K562 (cell line): ENCODE measurements around the gene ZNF451. TPM values are rescaled to one million over a fixed set of nuclear protein-coding genes. Genes with fewer than 3 reads are reported as not detected.
"Not testable (repeated sequence)": the region's sequence is repeated elsewhere in the genome, so short reads cannot be mapped to it uniquely, and the experiment has no call there.

Experiments
- CBX3 ChIP-seq, 2 experiments: IDR thresholded peaks; 1 replicate in 1 of 2; 2 replicates in 1 of 2; pipeline ENCODE4 v1.6.1; 2012; ENCODE audit warnings: inconsistent platforms in 2 of 2, low read length in 2 of 2, borderline replicate concordance in 1 of 2, control low read depth in 1 of 2
- HNRNPLL ChIP-seq: fragments of 200-400 bp; formaldehyde crosslinking; IDR thresholded peaks from 2 replicates; pipeline ENCODE4 v1.6.1; 2017; ENCODE audit warnings: low read length, low read depth, mild to moderate bottlenecking; ENCODE audit not compliant: poor library complexity, severe bottlenecking
- NEUROD1 ChIP-seq: fragments of 150-350 bp; IDR thresholded peaks from 2 replicates; pipeline ENCODE4 v1.6.1; 2014; ENCODE audit warnings: borderline replicate concordance, low read length, low read depth; ENCODE audit not compliant: partially characterized antibody
- NR2C2 ChIP-seq, 2 experiments: fragments of 200-800 bp in 1 of 2; sonication (Bioruptor generic) in 1 of 2; sonication (generic) in 1 of 2; formaldehyde crosslinking in 1 of 2; IDR thresholded peaks; 2 replicates each; pipeline versions ENCODE4 v1.6.1 to v1.8.0; 2016 to 2022; ENCODE audit warnings: mild to moderate bottlenecking in 1 of 2, missing compliant biosample characterization in 1 of 2, missing genetic modification characterization in 1 of 2, missing genetic modification reagents in 1 of 2
- RAD21 ChIP-seq, 2 experiments: fragments of 250-450 bp in 1 of 2; fragments of 450-650 bp in 1 of 2; sonication (Bioruptor Pico) in 1 of 2; formaldehyde crosslinking in 1 of 2; IDR thresholded peaks in 1 of 2; conservative IDR thresholded peaks in 1 of 2; 2 replicates each; pipeline versions ENCODE4 v1.4.0 to v1.8.0; 2020 to 2022; ENCODE audit warnings: mild to moderate bottlenecking in 2 of 2, moderate library complexity in 1 of 2
- ZNF140 ChIP-seq: fragments of 250-450 bp; sonication (Bioruptor Pico); IDR thresholded peaks from 2 replicates; pipeline ENCODE4 v1.8.0; 2021; ENCODE audit warnings: moderate library complexity, mild to moderate bottlenecking, inconsistent platforms
- ZNF639 ChIP-seq, 2 experiments: fragments of 200-800 bp in 1 of 2; sonication (Bioruptor generic) in 1 of 2; sonication (generic) in 1 of 2; formaldehyde crosslinking in 1 of 2; IDR thresholded peaks in 1 of 2; conservative IDR thresholded peaks in 1 of 2; 2 replicates each; pipeline versions ENCODE4 v1.5.0 to v1.6.1; 2016 to 2020; ENCODE audit warnings: missing compliant biosample characterization in 1 of 2, missing genetic modification characterization in 1 of 2, missing genetic modification reagents in 1 of 2
- polyA plus RNA-seq, 8 experiments: library from polyadenylated mRNA; depleted of rRNA in 4 of 8; stranded (reverse) in 5 of 8; unstranded in 3 of 8; fragments of >200 nt; fragmentation: Nextera tagmentation in 2 of 8; fragmentation: Illumina TruSeq in 1 of 8; extraction: Ambion mirVana in 2 of 8; extraction: Trizol in 1 of 8; gene quantifications; 2 replicates each; pipeline versions ENCODE4 v1.2.1 to v1.2.3, GENCODE V29; 2011 to 2014; ENCODE audit warnings: inconsistent platforms in 1 of 8, missing spikeins in 1 of 8
- total RNA-seq, 7 experiments: library from RNA; depleted of rRNA in 6 of 7; stranded (reverse); fragments of >200 nt in 6 of 7; fragmentation: Illumina TruSeq in 2 of 7; extraction: Trizol in 2 of 7; gene quantifications; 2 replicates each; pipeline versions ENCODE4 v1.2.1 to v1.2.3, GENCODE V29; 2011 to 2021; ENCODE audit warnings: low replicate concordance in 1 of 7
- TF ChIP-seq, protein P1 (sequence below): fragments of 450-650 bp; IDR thresholded peaks from 2 replicates; pipeline ENCODE4 v1.6.1; 2016; ENCODE audit warnings: antibody characterized with exemption
- TF ChIP-seq, protein P2 (sequence below): fragments of 250-450 bp; sonication (Bioruptor Pico); IDR thresholded peaks from 2 replicates; pipeline ENCODE4 v1.4.0; 2020; ENCODE audit warnings: mild to moderate bottlenecking

Gene ZNF451
- total and polyA plus RNA-seq, 9 of the 15 experiments (the other 6 are each of a cell fraction or from before 2014, with no cell fraction given), result 16.1 to 74.3 (median 38.3) TPM

DNA sequence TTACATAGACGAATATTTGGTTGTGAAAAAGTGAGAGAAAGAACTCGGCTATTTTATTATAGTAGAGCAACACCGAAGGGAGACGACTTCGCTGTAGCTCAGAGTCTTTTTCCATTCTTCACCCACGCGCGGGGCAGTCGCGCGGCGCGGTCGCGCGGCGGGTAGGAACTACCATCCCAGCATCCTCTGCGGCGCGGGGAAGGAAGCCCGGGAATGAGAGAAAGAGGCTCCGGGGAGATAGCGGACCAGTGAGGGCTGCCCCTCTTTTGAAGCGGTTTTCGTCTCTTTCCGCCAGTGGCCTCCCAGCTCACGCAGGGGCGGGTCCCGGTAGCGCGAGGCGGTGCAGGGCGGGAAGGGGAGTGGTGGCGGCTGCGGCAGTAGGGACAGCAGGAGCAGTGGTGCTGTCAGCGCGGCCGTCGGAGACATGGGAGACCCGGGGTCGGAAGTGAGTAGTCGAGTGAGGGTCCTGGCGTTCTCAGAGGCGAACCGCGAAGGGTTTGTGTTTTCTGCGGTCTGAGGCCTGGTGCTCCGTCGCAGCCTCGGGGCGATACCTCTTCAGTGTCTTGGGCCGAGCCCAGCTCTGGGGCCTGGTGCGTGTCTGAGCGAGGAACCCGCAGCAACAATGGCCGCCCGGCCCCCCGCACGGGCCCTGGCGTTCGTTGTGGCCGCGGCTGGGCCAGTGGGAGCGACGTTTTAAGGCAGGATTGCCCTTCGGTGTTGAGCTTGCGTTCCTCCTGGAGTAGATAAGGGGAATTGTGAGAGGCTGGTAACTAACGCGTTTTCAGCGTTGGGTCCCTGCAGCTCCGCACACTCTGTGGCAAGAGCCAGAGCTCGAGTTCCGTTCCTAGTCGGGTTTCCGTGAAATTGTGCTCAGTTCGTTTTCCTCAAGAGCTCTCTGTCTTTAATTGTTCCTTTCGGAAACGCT lies 43.4 kb upstream of the ZNF451 start, which contains the start of gene KIAA1586 (continued):
- TF ChIP-seq ZNF639 (CRISPR knock-in tag; conservative IDR thresholded peaks at IDR 0.05 in 1 of 2, IDR thresholded peaks at IDR 0.05 in 1 of 2), result peak in 1 of 2 experiments; percentile 63; a peak in 1 of 4 replicates
- peak in 1 of 2 experiments; percentile 65; a peak in 1 of 3 replicates for TF ChIP-seq CBX3 (IDR thresholded peaks at IDR 0.05; ENCODE audit: borderline replicate concordance in 1 of 2, low read length in 2 of 2)
- peak in 1 of 2 experiments; percentile 16; a peak in 2 of 4 replicates for TF ChIP-seq RAD21 (CRISPR knock-in tag; conservative IDR thresholded peaks at IDR 0.05 in 1 of 2, IDR thresholded peaks at IDR 0.05 in 1 of 2)
- TF ChIP-seq, protein P1, sequence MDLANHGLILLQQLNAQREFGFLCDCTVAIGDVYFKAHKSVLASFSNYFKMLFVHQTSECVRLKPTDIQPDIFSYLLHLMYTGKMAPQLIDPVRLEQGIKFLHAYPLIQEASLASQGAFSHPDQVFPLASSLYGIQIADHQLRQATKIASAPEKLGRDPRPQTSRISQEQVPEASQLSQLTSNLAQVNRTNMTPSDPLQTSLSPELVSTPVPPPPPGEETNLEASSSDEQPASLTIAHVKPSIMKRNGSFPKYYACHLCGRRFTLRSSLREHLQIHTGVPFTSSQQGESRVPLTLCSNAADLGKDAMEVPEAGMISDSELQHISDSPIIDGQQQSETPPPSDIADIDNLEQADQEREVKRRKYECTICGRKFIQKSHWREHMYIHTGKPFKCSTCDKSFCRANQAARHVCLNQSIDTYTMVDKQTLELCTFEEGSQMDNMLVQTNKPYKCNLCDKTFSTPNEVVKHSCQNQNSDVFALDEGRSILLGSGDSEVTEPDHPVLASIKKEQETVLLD, result peak; percentile 87
- TF ChIP-seq HNRNPLL, result peak; percentile 80
- TF ChIP-seq NEUROD1, result peak; percentile 31
- TF ChIP-seq, protein P2, sequence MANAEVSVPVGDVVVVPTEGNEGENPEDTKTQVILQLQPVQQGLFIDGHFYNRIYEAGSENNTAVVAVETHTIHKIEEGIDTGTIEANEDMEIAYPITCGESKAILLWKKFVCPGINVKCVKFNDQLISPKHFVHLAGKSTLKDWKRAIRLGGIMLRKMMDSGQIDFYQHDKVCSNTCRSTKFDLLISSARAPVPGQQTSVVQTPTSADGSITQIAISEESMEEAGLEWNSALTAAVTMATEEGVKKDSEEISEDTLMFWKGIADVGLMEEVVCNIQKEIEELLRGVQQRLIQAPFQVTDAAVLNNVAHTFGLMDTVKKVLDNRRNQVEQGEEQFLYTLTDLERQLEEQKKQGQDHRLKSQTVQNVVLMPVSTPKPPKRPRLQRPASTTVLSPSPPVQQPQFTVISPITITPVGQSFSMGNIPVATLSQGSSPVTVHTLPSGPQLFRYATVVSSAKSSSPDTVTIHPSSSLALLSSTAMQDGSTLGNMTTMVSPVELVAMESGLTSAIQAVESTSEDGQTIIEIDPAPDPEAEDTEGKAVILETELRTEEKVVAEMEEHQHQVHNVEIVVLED (CRISPR knock-in tag), result peak; percentile 48; the same call in 1 of the 2 replicates
- 0 out of 2 replicates have a peak, but pooled peaks have one; percentile 3 for TF ChIP-seq ZNF140
- TF ChIP-seq NR2C2 (CRISPR knock-in tag; IDR thresholded peaks at IDR 0.05), result not testable (repeated sequence)
- peak; percentile 52; the same call in 1 of the 2 replicates for TF ChIP-seq NR2C2 (tag; IDR thresholded peaks at IDR 0.05)
